Esophagus mucosa (tissue), 1 donor: ENCODE data around the gene HID1. TPM values are rescaled to one million over a fixed set of nuclear protein-coding genes. Genes with fewer than 3 reads are reported as not detected.

Experiments
- ATAC-seq: fragments of 200-7000 bp; cut with Tn5 transposase; one replicate; pipeline ENCODE4 v1.9.1; 2020
- total RNA-seq: library from RNA; stranded (reverse); gene quantifications from one replicate; pipeline ENCODE4 v1.2.4, GENCODE V29; 2023
- donor health status: DM: yes; HTN: yes; CAD: no.

HID1 gene
- total RNA-seq, 1 donor from 2014 or later, result 3.1 TPM

GRCh38 chr17:74949455-74950115, 23.0 kb downstream of the HID1 start:
- ATAC-seq, result no peak

DNA sequence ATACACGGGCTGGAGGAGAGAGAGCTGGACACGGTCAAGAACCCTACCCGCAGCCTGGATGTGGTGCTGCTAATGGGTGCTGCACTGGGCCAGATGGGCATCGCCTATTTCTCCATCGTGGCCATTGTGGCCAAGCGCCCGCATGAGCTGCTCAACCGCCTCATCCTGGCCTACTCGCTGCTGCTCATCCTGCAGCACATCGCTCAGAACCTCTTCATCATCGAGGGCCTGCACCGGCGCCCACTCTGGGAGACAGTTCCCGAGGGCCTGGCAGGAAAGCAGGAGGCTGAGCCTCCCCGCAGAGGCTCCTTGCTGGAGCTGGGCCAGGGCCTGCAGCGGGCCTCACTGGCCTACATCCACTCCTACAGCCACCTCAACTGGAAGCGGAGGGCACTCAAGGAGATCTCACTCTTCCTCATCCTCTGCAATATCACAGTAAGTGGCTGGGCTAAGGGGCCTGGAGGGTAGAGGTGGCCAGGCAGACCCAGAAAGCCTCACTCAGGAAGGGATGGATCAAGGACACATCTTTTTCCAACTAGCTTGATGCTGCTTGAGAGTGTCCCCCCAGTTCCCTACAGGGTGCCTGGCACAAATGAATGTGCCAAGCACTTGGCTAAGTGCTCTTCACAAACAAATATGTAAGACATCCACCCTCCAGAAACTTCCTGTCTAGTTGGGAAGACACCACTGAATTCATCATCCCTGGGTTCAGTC, 25.4 kb downstream of the HID1 start:
- no peak for ATAC-seq

DNA sequence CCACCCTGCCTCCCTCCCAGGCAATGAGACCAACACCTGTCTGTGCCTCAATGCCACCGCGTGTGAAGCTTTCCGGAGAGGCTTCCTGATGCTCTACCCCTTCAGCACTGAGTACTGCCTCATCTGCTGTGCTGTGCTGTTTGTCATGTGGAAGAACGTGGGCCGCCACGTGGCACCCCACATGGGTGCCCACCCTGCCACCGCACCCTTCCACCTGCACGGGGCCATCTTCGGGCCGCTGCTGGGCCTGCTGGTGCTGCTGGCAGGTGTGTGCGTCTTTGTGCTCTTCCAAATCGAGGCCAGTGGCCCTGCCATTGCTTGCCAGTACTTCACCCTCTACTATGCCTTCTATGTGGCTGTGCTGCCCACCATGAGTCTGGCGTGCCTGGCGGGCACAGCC, 25.9 kb downstream of the HID1 start:
- ATAC-seq, result no peak

DNA sequence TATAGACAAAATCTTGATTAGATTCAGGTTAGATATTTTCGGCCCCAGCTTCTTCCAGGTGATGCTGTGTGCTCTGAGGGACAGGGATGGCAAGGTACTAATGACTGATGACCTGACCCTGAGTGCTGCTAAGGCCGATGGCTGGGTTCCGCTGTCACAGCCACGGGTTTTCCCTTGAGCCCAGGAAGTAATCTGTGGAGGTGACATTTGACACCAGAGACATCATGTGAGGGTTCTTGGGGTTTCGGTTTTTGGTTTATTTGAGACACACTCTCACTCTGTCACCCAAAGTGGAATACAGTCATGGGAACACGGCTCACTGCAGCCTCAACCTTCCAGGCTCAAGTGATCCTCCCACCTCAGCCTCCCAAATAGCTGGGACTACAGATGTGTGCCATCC, 27.0 kb downstream of the HID1 start:
- no peak for ATAC-seq

- ATAC-seq, result peak; percentile 99
These were observed 28.6 kb downstream of the HID1 start for GRCh38 chr17:74943808-74944522.

- no peak for ATAC-seq
These were observed 31.3 kb downstream of the HID1 start for GRCh38 chr17:74941128-74941725.

DNA sequence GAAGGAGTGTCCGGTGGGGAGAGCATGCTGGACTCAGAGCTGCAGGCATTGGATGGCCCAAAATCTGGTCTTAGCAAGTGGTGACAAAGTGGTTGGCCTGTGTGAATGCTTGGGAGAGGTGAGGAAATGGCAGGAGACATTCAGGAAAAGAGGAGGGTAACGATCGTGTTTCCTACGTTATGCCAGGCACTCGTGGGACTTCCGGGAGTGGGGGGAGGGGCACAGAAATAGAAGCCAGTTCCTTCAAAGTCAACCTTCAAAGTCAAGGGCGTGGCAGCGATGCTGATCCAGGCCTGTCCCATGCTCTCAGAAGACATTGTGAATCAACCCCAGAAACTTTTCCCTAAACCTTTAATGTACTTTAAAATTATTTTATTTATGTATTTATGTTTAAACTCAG, 33.0 kb downstream of the HID1 start:
- ATAC-seq, result no peak

DNA sequence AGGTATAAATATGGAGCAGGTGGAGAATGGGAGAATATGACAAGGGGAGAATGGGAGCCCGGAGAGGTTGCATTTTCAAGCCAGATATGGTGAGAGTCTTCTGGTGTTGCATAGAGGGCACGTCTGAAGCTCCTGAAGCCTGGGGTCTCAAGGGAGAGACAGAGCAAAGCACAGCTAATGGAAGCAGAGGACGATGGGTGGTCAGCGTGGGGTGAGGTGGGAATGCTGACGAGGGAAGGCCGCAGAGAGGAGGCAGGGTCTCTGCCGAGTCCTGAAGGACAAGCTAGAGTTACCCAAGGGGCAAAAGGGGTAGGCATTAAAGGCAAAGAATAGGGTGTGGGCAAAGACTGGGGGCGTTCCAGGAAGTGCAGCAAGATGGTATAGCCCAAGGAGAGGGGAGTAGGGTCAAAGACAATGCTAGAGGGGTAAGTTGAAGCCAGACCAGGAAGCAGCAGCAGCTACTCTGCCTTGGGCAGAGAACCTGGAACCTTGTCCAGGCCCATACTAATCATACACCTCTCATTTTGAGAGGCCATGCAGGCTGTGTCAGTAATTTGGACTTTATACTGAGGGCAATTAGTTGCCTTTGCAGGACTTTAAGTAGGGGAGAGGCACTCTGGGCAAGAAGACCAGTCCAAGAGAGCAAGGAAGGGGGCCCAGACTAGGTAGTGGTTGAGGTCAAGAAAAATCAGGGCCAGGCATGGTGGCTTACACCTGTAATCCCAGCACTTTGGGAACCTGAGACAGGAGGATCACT, 34.2 kb downstream of the HID1 start:
- ATAC-seq, result no peak

- ATAC-seq, result peak; percentile 45
These were observed 35.2 kb downstream of the HID1 start for GRCh38 chr17:74937064-74938051.

GRCh38 chr17:74936470-74936799, 36.1 kb downstream of the HID1 start:
- peak; percentile 54 for ATAC-seq

DNA sequence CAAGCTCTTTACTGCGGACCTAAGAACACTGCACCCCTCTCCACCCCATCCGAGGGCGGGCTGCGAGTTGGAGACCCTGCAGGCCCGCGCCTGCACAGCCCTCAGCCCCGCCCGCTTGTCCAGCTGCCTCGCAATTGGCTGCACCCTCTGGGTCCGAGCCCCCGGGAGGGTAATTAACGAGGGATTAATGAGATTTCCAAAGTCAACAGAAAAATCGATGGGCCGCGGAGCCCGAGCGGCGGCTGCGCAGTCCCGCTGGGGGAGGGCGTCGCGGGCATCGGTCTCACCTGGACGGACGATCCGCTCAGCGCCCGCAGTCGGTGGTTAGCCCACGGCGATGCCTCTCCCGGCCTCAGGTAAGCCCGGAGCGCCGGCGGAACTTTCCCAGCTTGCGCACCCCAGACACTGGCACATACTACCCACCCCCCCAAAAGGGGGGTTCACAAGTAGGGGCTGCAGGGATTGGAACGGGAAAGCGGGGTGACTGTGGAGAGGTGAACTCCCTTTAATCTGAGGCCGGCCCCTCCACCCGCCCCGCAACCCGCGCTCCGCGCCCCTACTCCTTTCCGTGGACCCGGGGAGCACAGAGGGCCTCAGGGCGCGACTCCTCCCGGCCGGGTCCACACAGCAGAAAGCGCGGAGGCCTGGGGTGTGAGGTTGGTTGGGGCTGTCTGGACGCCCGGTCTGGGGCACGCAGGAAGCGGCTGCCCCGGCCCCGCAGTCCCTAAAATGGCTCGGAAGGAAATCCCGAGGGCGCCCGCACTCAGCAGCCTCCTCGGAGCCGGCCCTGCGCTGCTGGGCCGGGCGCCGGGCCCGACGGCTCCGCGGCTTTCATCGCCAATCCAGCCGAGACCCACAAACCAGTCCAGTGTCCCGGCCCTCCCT, 36.7 kb downstream of the HID1 start, which contains the start of gene OTOP3:
Gene OTOP3 (plus strand): TSS at position 314 of the 885 bp plus-strand sequence. CDS start 24 bp downstream, at position 338.
- ATAC-seq, result peak; percentile 5

- ATAC-seq, result no peak
These were observed 37.5 kb downstream of the HID1 start for GRCh38 chr17:74935048-74935447.

DNA sequence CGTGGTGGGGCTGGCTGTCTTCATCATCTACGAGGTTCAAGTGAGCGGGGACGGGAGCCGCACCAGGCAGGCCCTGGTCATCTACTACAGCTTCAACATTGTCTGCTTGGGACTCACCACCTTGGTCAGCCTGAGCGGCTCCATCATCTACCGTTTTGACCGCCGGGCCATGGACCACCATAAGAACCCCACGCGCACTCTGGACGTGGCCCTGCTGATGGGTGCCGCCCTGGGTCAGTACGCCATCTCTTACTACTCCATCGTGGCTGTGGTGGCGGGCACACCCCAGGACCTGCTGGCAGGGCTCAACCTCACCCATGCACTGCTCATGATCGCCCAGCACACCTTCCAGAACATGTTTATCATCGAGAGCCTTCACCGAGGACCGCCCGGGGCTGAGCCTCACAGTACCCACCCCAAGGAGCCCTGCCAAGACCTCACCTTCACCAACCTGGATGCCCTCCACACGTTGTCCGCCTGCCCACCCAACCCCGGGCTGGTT, 42.0 kb downstream of the HID1 start:
- no peak for ATAC-seq

- ATAC-seq, result peak; percentile 27
These were observed 43.8 kb downstream of the HID1 start for GRCh38 chr17:74928786-74929185.

DNA sequence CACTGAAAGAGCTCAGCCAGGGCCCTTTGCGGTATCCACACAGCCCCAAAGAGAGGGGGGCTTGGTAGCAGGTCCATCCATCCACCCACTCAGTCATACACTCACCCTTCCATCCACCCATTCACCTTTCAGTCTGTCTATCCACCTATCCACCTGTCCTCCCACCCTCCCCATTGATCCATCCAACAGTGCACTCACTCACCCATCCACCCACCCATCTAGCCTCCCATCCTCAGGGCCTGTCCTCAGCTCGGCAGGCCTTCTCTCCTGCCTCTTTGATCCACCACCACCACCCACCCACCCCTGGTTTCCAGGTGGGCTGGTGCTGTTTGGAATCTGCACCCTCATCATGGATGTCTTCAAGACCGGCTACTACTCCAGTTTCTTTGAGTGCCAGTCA, 47.3 kb downstream of the HID1 start:
- ATAC-seq, result no peak

- no peak for ATAC-seq
These were observed 48.2 kb downstream of the HID1 start, which contains the start of gene OTOP2 for GRCh38 chr17:74924250-74924948. Gene OTOP2 (plus strand): TSS chr17:74924273. CDS start chr17:74924633, 360 bp downstream.

GRCh38 chr17:74923538-74924249, 48.9 kb downstream of the HID1 start:
- ATAC-seq, result peak; percentile 58
